ENCODE data around the gene CXXC5.

Gene CXXC5

DNA sequence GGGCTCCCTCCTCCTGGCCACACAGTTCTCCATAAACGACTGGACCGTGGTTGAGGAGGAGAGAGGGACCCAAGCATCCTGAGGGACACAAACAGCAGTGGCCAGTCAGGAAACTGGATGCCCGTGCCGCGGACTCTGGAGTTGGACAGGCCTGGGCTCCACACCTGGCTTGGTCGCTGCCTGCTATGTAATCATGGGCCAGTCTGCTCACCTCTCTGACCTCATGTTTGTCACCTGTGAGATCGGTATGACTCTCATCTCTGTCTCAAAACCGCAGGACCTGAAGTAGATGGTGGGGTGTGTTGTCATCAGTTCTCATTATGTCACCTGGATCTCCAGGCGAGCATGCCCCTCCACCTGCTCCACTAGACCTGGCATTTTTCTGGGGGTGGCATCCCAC lies 14.5 kb downstream of the CXXC5 start:
- in situ Hi-C loops (cut with MboI; ENCODE audit: low sequenced_read_pairs): no loop called here

DNA sequence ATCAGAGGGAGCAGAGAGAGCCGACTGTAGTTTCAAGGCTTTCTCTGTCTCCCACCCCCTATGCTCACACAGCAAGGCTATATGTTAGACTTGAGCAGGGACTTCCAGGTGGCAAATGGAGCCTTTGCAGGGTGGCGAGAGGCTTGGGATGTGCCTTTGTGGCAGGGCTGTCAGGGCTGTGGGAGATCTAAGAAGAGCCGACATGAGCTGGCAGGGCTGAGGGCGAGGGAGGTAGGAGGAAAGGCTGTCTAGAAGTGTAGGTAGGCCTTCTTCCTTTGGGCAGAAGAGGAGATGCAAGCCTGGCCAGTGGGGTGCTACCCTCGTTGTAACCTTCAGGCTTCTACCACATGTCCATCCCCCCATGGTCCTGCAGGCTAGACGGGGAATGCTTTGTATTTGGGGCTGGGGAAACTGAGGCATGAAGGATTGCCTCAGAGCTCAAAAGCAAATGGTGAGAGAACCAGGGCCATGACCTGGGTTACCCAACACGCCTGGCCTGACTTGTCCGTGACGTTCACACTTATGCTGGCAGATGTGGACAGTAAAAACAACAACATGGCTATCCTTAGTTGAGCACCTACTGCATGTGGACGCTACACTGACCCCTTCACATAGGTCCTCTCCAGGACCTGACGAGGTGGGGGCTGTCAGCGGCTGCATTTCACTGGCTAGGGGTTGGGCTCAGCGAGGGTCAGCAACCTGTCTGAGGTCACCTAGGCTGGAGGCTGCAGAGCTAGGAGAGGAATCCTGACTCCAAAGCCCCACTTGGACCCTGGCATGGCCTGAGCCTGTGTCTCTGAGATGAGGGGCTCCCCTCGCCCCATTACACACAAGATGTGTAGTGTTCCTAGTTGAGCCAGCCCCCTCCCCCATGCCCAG lies 15.3 kb downstream of the CXXC5 start:
- in situ Hi-C loops (cut with MboI; ENCODE audit: low sequenced_read_pairs): no loop called here

DNA sequence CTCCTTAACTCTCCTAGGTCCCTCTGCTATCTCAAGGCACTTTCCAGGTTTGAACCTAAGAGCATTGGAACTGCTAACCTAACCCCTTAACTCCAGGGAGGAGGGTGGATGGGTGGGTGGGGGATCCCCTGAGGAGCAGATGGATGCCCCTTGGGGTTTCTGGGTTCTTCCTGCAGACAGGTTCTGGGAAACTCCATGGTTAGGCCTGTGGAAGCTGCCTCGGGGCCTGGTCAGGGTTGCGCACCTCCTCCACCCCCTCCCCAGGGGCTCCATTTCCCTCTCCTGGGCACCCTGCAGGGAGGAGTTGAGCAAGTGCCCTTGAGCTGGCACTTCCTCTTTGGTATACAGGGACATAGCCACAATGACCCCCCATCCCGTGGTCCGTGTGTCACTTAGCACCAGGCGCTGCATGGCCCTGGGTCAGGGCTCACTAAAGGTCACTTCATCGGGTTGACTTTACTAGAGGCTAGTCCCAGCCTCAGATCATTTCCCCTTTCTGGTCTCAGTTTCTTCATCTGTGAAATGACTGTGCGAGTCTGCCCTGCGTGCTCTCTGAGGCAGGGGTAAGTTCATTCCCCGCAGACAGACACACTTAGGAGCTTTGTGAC lies 16.0 kb downstream of the CXXC5 start:
- in situ Hi-C loops (cut with MboI; ENCODE audit: low sequenced_read_pairs): no loop called here

DNA sequence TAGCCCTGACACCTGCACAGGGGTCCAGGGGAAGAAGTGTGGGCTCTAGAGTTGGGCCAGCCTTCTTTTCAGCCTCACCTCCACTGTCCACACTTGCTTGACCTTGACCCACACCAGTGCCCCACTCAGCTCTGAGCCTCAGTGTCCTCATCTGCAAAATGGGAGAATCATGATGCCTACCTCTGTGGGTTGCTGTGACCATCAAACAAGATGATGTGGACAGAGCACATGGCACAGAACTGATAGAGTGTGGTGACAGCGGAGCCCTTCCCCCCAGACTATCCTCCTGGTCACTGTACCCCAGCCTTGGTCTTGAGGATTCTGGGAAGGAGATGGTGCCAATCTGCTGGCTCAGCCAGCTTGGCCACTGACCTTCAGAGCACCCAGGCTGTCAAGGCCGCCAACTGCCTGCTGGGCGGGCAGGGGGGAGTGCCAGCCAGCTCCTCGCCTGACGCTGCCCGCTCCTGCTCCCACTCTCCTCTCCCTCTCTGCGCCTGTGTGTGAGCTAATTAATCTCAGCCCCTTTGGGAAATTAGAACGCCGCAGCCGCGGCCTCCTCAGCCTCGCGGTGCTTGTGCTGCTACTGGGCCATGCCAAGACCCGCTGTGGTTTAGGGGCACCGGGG lies 16.7 kb downstream of the CXXC5 start:
- in situ Hi-C loops (cut with MboI; ENCODE audit: low sequenced_read_pairs): no loop called here

DNA sequence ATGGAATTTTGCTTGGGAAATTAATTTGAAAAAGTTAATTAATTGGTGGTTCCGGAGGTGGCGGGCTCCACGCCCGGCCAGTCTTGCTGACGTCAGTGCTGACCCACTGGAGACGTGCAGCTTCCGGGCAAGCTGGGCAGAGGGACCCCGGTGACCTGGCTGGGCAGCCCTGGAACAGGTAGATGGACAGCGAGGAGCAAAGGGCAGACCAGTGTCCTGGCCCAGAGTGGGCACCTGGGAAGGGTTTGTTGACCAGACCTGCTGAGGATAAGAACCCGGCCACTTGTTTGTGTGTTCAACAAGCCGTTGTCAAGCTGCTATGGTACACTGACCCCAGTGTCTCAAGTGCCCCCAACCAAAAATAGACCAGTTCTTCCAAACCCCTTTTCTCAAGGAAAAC lies 17.5 kb downstream of the CXXC5 start:
- in situ Hi-C loops (cut with MboI; ENCODE audit: low sequenced_read_pairs): no loop called here

DNA sequence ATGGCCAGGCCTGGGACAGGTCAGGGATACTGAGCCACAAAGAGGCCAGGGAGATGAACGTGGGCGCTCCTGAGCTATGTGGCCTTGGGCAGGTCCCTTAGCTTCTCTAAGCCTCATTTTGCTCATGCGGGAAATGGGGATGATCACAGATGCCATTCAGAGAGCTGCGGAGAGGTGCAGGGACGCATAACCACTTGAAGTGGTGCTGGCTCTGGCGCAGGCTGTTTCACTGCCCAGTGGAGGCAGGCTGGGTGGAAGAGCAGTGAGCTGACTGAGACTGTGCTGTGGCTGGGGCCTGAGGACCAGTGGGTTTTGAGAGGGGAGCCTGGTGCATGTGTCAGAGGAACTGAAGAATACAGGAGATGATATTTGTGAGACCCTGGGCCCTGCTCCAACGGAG lies 18.4 kb downstream of the CXXC5 start:
- in situ Hi-C loops (cut with MboI; ENCODE audit: low sequenced_read_pairs): no loop called here

DNA sequence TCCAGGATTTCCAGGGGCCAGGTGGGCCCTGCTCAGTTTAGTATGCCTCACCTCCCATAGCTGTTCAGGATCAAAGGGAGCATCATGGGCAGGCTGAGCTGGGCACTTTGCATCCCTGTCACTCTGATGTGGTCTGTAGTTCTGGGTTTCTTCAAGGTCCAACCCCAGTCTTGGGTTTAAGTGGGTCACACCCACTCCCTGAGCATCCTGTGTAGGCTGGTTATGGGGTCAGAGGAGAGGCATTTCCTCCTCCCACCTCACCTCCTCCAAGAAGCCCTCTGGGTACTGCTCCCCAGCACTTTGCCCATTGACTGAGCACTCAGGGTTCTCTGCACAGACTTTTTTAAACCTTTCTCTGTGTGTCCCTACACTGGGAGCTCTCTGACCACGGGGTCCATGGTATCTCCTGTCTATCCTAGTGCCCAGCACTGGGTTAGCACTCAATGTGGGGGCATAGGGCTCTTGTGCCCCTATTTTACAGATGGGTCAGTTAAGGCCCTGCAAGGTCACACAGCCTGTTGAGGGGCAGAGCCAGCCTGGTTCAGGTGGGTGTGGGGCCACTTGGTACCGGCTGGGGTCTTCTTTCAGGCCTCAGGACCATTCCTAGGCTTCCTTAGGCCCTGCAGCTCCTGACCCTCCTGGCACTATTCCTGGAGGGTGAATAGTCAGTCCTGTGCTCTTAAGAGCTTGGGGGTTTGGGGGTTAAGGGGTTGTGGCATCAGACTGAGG lies 19.0 kb downstream of the CXXC5 start:
- in situ Hi-C loops (cut with MboI; ENCODE audit: low sequenced_read_pairs): no loop called here

DNA sequence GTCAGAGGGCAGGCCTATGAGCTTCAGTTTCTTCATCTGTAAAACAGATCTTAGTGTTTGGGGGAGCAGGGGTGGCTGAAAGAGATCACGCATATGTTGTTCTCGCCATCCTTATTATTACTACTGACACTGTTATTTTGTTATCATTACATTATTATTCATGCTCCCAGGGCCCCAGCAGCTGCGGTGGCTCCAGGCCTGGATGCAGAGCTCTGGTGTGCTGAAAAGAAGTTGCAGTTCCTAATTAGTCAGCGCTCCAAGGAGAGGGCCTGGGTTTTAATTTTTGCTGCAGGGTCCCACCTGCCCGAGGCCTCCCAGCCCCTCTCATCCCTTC lies 19.5 kb downstream of the CXXC5 start:
- in situ Hi-C loops (cut with MboI; ENCODE audit: low sequenced_read_pairs): no loop called here

DNA sequence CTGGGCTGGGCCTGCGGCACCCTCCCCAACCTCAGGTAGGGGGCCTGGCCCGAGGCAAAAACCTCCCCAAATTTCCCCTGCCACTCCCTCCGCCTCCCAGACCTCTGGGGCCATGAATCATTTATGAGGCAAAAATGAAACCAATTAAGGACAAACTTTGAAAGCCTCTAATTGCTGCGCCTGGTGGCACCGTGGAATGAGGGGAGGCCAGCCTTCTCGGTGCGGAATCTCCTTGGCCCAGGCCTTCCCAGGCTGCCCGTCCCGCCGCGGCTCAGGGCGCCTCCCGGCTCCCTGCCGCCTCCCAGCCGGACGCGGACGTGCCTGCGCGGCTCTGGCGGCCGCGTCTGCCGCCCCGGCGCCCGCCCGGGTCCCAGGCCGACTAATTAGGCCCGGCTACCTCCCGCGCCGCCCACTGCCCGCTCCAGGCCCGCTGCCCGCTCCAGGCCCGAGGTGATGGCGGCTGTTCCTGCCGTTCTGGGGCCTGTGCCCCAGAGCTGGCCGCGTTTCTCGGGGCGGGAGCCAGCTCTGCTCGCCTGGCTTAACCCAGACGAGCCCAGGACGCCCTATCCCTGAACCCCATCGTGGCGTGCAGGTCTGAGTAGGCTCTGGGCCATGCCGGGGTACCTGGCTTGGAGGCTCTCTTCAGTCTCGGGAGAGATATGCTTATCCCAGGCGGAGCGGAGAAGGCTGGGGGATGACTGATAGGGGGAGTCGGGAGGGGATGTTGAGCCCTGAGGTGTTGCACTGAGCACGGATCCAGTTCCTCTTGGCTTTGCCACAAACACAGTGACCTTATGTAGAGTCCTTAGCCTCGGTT lies 20.1 kb downstream of the CXXC5 start:
- in situ Hi-C loops (cut with MboI; ENCODE audit: low sequenced_read_pairs): no loop called here

DNA sequence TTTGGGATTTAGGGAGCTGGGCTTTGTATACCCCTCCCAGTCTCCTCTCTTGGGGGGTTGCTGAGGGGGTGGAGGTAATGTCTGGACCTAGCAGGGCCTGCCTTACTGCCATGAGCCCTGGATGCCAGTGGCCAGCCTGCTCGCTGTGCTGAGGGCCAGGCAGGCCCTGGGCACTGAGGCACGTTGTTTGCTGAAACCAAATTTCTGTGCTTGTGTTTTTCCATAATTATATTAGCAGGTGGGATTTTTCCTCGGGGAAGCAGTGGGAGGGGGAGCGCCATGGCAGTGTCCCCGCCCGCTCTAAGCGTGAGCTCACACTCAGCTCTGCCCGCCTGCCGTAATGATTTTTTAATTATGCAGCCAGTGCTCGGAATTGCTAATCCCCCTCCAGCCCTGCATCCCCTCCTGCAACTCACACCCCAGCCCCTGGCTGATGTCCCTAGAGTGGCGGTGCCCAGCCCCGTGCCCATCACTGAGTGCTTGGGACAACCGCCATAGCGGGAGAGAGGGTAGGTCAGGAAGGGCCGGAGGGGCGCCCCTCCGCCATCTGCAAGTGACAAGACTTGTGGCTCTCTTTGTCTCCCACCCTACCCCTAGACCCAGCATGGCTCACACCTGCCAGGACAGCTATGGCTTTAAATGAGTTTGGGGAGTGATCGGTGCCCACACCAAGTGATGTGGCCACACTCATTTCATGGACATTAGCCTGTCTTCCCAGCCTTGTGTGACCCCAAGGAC lies 20.9 kb downstream of the CXXC5 start:
- in situ Hi-C loops (cut with MboI; ENCODE audit: low sequenced_read_pairs): no loop called here

DNA sequence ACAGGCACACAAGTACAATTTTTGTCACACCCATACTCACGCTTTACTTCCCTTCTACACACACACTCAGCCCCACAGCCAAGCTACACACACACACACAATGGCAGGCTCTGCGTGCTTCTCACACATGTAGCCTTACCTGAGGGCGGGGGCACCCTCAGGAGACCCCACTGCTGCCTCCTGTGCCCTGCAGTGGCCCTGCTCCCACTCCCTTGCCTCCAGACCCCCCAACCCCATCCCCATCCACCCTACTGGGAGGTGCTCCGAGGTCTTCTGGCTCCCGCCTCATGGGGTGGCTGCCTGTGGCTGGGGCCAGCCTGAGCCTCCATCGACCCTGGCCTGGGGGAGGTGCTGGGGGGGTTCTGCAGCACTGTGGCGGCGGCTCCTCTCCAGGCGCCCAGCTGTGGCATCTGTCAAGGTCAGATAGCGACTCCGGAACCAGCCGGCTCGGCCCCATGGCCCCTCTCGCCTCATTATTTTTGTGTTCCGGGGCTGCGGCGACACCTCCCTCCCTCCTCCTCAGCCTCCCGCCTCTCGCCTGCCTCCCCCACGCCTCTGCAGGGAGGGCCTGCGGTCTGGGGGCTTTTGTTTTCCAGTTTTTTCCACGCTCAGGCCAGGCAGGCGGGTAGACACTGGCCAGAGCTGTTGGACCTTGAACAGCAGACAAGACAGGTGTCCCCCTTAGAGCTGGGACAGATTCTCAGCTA lies 21.7 kb downstream of the CXXC5 start:
- in situ Hi-C loops (cut with MboI; ENCODE audit: low sequenced_read_pairs): no loop called here

DNA sequence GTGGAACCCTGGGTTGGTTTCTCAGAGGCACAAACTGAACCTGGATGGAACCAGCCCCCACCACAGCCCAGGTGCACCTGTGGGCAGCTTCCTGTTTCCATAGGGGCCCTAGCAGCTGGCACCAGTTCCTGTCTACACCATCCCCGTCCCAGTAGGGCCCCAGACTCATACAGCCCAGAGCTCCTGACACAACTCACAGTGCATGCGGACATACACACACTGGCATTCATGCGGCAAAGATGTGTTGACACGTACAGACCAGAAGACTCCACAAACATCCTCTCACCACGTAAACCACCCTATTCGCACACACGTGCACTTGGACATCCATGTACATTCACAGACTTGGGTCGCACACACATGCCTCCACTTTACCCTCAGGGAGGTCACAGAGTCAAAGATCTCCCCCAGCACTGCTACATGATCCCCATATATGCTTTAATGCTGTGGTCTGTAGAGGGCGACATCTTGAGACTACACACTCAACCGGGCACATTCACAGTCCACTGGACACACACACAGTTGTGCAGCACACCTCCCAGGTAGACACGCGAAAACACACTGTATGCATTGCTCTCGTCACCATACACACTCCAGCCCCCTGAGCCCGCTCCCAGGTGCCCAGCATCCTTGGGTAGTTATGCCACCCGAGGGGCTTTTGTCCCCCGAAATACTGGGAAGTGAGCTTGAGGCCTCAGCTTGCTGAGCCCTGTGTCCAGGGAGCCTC lies 22.4 kb downstream of the CXXC5 start:
- in situ Hi-C loops (cut with MboI; ENCODE audit: low sequenced_read_pairs): no loop called here

DNA sequence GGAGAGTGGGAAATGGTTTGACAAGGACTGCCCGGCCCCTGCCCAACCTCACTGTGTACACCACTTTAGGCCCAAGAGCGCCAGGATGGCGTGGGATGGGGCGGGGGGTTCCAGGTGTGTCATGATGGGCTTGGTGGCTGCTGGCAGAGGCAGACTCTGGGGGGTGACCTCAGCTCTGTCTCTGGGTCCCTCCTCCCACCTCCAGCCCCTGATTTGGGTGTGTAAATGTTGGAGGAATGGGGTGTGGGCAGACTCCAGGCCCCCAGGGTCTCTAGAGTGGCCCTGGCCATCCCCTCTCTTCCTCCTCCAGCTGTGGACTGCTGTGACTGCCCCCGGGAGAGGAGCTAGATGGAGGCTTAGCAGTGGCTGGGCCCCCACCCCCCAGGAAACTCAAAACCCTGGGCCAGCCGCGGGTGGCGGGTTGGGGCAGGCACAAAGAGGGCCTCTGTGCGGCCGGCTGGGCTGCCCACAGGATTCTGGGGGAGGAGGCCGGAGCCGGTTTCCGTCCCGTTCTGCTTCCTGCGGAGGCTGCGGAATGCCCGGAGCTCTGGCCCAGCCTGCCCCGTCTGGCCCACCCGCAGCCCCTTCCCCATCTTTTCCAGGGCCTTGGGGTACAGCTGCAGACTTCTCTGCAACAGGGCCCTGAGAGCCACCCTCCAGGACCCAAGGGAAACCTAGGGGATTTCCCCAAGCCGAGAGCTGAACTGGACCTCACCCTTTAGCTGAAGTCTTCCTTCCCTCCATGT lies 23.1 kb downstream of the CXXC5 start:
- in situ Hi-C loops (cut with MboI; ENCODE audit: low sequenced_read_pairs): no loop called here

DNA sequence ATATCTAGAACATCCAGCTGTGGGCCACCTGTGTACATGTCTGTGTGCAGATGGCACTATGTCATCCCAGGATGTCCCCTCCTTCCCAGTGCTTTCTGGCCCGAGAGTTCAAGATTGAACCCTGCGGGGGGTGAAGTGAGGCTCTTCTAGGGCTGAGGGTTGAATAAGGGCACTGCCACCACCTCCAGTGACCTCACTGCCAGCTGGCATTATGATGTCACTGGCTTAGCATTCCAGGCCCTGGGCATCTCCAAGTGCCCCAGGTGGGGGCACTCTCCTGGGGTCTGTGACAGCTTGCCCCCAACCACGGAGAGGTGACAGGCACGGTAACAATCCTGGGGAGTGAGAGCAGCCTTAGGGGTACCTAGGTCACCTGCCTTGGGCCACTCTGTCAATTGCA lies 27.1 kb downstream of the CXXC5 start:
- in situ Hi-C loops (cut with MboI; ENCODE audit: low sequenced_read_pairs): no loop called here

DNA sequence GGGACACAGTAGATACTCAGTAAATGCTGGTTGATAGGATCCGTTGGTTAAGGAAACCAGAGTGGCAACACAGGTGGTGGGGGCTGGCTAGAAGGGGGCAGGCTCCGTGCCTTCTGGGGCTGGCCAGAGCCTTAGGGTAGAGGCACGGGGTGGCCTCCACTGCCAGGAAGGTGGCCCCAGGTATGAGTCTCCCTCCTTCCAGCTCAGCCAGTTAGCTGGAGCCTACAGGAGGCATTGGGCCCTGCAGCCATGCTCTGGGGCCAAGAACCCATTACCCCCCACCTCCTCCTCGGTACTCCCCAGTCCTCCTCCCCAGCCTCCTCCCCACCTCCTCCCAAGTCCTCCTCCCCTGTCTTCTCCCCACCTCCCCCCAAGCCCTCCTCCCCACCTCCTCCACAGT lies 27.7 kb downstream of the CXXC5 start:
- in situ Hi-C loops (cut with MboI; ENCODE audit: low sequenced_read_pairs): no loop called here

DNA sequence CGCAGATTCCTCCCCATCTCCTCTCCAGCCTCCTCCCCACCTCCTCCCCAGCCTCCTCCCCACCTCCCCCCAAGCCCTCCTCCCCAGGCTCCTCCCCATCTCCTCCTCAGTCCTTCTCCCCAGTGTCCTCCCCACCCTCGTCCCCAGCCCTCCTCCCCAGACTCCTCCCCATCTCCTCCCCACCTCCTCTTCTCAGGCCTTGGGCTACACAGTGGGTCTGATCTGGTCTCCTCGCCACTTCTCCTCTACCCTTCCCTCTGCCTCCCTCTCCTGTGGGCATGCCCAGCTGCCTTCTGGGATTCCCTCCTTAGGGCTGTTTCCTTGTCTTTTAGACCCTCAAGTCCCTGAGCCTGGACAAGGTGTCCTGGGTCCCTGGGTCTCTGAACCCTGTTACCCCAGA lies 28.3 kb downstream of the CXXC5 start:
- in situ Hi-C loops (cut with MboI; ENCODE audit: low sequenced_read_pairs): no loop called here

DNA sequence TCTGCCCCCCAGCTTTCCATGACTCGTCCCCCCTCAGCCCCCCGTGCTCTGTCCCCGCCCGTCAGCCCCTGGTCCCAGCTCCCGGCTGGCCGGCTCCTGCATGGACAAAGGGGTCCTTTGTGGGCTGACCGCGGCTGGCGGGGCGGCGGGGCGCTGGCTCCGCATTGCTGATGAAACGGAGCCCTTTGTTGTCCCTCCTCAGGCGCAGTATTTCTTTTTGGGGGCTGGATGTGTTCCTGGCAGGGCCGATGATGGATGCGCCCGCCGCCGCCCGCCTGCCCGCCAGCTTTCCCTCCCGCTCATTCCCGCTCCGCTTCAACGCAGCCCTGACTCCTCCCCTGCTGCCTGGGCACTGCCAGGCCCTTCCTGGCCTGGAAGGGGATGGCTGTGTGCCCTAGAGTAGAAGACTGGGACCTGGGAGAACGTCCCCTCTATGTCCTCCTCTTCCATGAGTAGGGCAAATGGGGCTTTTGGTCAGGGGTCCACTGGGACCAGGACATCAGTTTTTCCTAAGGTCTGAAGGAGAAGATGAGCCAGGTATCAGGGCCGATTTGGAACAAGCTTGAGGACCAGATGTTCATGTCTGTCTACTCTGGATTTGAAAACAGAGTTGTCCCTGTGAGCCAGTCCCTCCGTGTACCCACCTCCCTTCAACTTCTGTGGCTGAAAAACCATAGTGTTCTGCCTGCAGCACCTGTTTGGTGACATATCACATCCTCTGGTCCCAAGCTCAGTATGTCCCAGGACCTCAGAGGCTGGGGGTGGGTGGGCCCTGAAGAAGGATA lies 29.0 kb downstream of the CXXC5 start:
- in situ Hi-C loops (cut with MboI; ENCODE audit: low sequenced_read_pairs): no loop called here

Data from HL-60/S4 treated with retinoic acid at 250 ng/mL for 4 days and 3 days (cell line).